Smooth muscle cell of bladder (primary cell): ENCODE measurements around the gene RNF123. TPM values are rescaled to one million over a fixed set of nuclear protein-coding genes. Genes with fewer than 3 reads are reported as not detected.

ENCODE experiments used
- total RNA-seq: library from RNA; depleted of rRNA; stranded (reverse); fragments of >200 nt; gene quantifications from 2 replicates; pipeline ENCODE4 v1.2.3, GENCODE V29; 2014

The RNF123 gene
- 20.5 and 20.6 TPM in 2 replicates for total RNA-seq

DNA sequence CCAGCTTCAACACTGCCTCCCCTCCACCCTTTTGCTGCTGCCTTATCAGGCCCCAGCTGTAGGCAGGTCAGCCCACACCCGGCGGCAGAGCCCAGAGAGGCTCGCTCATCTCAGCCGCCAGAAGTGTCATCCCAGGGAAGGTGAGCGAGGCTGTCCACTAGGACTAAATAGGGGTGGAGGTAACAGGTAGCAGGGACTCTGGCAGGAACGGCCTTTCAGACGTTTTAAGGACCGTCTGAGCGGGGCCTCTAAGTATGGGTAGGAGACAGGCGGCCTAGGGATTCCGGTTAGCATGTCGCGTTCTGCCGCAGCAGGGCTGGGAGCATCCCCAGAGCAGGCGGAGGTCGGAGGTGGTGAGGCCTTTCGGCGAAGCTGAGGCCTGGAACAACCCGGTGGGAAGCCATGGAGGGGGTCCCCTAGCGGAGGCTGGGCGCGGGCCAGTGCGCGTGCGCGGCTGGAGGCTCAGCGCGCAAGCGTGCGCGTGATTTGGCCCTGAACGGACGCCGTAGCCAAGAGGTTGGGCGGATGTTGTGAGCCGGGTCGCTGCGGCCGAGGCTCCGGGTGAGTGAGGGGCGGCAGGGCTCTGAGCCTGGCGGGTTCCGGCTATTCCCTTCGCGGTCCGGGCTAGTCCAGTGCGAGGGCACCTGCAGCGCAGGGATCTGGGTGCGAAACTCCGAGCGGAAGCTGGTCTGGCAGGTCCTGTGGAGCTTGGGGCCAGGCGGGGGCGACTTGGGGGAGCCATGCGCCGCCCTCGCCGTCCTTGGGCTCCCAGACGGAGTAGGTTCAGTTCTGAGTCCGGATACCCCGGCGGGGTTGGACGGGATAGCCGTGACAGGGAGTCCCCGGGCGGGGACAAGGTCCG is at the start of gene RNF123, which contains the start of gene MST1:
Gene RNF123, plus strand, starts transcription at position 512 of the 862 bp plus-strand sequence. CDS start 1,609 bp downstream, outside the sequence.
Gene MST1, minus strand, starts transcription at position 429 of the 862 bp plus-strand sequence. CDS start 783 bp downstream, outside the sequence.

DNA sequence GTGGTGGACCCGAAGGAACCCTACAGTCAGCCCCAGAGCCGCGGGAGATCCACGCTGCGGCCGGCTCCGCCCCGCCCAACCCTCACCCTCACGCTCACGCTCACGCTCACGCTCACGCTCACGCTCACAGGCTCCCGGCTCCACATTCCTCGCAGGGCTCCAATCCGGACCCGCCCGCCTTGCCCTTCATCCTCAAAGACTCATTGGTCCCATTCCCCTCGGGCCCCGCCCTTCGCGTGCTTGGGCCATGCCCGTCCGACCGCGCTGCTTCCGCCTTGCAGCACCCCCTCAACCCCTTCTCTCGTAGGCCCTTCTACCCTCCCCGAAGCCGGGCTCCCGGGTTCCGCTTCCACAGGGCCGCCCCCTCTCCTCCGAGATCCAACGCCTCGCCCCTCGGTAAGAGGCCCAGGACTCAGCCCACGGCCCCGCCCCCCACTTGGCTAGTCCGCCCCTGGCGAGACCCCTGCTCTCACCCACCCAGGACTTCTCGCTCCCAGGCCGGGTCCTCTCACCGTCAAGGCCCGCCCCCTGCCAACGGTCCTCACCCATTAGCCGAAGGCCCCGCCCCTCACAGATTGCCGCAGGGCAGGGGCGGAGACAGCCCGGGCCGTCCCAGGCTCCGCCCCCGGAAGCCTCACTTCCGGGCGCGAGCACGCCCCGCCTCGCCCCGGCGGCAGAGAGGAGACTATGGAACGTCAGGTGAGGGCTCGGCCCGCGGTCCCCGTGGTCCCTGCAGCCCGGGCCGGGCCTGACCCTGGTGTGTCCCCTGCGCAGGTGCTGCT is 15.5 kb upstream of the RNF123 start, which contains the start of gene APEH:
Gene APEH, plus strand, starts transcription at position 637 of the 782 bp plus-strand sequence. Its CDS starts 51 bp downstream, at position 688.

DNA sequence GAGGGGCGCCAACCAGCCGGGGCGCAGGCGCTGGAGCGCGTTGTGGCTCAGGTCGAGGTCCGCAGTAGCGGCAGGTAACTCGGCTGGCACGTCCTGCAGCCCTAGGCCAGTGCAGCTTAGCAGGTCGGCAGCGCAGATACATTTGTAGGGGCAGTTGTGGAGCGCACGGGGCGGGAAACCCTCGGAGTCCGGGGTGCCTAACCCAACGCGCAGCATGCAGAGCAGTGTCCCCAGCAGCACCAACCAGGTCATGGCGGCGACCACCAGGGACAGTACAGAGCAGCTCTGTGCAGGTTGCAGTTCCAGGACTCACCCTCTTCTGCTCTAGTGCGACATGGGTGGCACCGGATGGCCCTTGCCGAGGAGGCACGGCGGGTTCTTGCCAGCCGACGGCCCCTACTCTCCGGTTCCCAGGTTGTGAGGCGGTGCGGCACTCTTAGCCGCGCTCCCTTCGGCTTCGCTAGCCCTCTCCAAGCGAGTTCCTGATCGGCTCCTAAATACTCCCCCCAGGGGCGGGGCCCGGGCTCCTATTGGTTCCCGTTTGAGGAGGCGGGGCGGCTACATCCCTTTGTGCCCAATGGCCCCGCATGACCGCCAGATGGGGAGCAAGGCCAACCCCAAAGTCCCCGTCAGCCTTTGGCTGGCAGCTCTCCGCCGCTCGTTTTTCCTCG is 30.0 kb downstream of the RNF123 start, which contains the start of gene AMIGO3:
Gene AMIGO3, minus strand, starts transcription at position 471 of the 671 bp plus-strand sequence. Its CDS starts 219 bp downstream, at position 252.

DNA sequence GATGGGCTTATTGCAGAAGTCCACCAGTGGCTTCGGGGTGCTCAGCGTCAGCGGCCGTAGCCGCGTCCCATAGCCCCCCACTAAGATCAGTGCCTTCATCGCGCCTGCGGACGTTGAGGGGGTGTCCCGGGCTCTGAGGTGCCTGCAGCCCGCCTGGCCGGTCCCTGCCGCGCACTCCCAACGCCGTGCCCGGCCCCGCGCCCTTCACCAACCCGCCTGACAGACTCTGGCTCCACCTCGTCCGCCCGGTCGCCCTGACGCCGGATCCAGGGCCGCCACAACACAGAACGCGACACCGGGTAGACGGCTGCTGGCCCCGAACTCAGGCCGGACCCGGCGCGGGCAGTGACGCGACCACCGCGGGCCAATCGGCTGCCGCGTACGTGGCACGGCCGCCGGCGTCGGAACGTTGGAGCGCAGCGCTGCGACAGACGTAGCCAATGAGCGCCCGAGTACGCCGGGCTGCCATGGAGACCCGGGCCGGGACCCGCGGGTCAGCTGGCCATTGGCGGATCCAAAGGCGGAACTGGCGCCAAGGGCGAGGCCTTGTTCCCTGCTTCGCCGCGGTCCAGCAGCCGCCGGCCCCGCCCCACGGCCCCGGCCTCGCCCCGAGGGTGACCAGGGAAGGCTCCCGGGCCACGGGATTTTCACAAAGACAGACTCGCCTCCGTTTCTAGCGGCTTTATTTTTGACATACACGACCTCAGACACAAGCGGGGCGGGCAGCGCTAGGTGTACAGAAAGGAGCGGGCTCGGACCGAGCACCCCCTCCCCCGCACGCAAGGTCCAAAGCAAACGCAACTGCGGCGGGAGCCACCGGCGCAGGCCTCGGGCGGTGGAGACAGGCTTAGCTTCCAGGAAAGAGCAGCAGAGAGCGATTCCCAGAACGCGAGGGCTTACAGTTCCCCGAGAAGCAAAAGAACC is 34.5 kb downstream of the RNF123 start, which contains the start of gene GMPPB:
Gene GMPPB, minus strand, starts transcription at position 324 of the 924 bp plus-strand sequence. Its CDS starts 225 bp downstream, at position 99.

Other genes starting within 250 kb of the RNF123 start
- gene DAG1, start 219.3 kb upstream of the RNF123 start, total RNA-seq, result 21.5 and 31.4 TPM in 2 replicates
- under 0.01 TPM in 2 replicates for gene BSN, start 135.1 kb upstream of the RNF123 start, total RNA-seq
- 109 and 116 TPM in 2 replicates for gene APEH, start 15.2 kb upstream of the RNF123 start, total RNA-seq
- gene MST1, start 83 bp upstream of the RNF123 start, total RNA-seq, result 6.0 TPM in 2 replicates
- gene AMIGO3, start 30.1 kb downstream of the RNF123 start, total RNA-seq, result not detected in 2 replicates
- 23.0 and 30.5 TPM in 2 replicates for gene GMPPB, start 34.4 kb downstream of the RNF123 start, total RNA-seq
- 19.1 and 29.1 TPM in 2 replicates for gene IP6K1, start 97.0 kb downstream of the RNF123 start, total RNA-seq
- gene CDHR4, start 110.3 kb downstream of the RNF123 start, total RNA-seq, result under 0.01 and 0.14 TPM in 2 replicates
- 3.1 and 3.7 TPM in 2 replicates for gene INKA1, start 113.7 kb downstream of the RNF123 start, total RNA-seq
- 39.1 and 55.2 TPM in 2 replicates for gene UBA7, start 124.4 kb downstream of the RNF123 start, total RNA-seq
- gene TRAIP, start 167.0 kb downstream of the RNF123 start, total RNA-seq, result 1.0 and 1.4 TPM in 2 replicates
- gene CAMKV, start 180.3 kb downstream of the RNF123 start, total RNA-seq, result not detected in 2 replicates
- 0.14 and 0.55 TPM in 2 replicates for gene MST1R, start 214.3 kb downstream of the RNF123 start, total RNA-seq
- 7.4 and 11.3 TPM in 2 replicates for gene MON1A, start 240.3 kb downstream of the RNF123 start, total RNA-seq